ENCODE results near the gene PRKN. TPM values are rescaled to one million over a fixed set of nuclear protein-coding genes. Genes with fewer than 3 reads are reported as not detected.

PRKN gene
- total RNA-seq, 1 experiment from 2014 or later: 0.46 TPM

DNA sequence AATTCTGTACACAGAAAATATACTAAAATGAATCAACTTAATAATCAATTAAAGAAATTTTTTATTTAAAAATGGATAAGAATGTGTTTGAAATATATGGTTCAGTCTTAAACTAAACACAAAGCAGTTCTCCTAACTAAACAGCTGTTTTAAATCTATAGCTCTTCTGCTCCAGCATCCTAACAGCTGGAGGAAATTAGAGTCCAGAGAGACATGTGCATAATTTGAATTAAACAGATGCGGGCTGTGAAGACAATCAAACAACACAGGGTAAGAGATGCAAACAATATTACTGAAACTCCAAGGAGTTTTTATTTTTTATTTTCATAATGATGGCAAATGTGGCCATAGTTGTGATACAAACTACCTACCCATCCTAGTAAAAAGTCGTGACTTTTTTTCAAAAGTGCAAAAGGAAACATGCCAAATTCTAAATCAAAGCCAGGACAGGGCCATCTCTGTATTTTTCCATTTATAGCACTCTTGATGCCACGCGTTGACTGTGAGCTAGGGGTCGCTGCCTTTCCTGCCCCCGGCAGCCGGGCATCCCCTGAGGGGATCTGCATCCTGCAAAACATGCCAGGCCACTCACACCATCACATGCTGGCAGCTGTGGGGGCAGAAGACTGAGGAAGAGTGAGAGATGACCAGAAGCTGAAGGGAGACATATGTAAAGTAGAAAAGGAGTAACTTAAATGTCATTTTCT lies 310.6 kb downstream of the PRKN start:
- Histone ChIP-seq H3K27me3 (ENCODE audit: control insufficient read depth, insufficient read depth, low read length) (no peaks in the 10 kb centered on the region), H3K36me3 (ENCODE audit: control insufficient read depth, insufficient read depth, low read length) (no peaks in the 10 kb centered on the region), H3K4me1 (ENCODE audit: control insufficient read depth, insufficient read depth, low read length) (no peaks in the 10 kb centered on the region), H3K27ac (ENCODE audit: low read length) (no peak overlapping the region), H3K9me3 (ENCODE audit: control insufficient read depth, insufficient read depth, low read depth, low read length) (no peaks in the 10 kb centered on the region), H3K4me3 (ENCODE audit: low read depth in 2 of 2, low read length in 2 of 2) (no peak overlapping the region)
- ChIA-PET POLR2A (no interaction called here), CTCF (no interaction called here)
- intact Hi-C loops (cut with micrococcal nuclease; ENCODE audit: unreplicated experiment): no loop called here
- in situ Hi-C loops (cut with HindIII; ENCODE audit: low pct_unique_long_range_greater_than_20kb, low sequenced_read_pairs): no loop called here
- no TSS peak for BruUV-seq (replicated peaks)
- DNase-seq (ENCODE audit: low read depth, low spot score): no peak
- ATAC-seq: no peak
- TF ChIP-seq SIN3A (IDR thresholded peaks at IDR 0.05; ENCODE audit: borderline replicate concordance, insufficient read depth, low read depth, low read length) (no peak), TCF7L2 (IDR thresholded peaks at IDR 0.05; ENCODE audit: low read depth, low read length) (no peak), POLR2AphosphoS5 (IDR thresholded peaks at IDR 0.05; ENCODE audit: low read depth, low read length) (no peak)
- TF ChIP-seq, protein P1, sequence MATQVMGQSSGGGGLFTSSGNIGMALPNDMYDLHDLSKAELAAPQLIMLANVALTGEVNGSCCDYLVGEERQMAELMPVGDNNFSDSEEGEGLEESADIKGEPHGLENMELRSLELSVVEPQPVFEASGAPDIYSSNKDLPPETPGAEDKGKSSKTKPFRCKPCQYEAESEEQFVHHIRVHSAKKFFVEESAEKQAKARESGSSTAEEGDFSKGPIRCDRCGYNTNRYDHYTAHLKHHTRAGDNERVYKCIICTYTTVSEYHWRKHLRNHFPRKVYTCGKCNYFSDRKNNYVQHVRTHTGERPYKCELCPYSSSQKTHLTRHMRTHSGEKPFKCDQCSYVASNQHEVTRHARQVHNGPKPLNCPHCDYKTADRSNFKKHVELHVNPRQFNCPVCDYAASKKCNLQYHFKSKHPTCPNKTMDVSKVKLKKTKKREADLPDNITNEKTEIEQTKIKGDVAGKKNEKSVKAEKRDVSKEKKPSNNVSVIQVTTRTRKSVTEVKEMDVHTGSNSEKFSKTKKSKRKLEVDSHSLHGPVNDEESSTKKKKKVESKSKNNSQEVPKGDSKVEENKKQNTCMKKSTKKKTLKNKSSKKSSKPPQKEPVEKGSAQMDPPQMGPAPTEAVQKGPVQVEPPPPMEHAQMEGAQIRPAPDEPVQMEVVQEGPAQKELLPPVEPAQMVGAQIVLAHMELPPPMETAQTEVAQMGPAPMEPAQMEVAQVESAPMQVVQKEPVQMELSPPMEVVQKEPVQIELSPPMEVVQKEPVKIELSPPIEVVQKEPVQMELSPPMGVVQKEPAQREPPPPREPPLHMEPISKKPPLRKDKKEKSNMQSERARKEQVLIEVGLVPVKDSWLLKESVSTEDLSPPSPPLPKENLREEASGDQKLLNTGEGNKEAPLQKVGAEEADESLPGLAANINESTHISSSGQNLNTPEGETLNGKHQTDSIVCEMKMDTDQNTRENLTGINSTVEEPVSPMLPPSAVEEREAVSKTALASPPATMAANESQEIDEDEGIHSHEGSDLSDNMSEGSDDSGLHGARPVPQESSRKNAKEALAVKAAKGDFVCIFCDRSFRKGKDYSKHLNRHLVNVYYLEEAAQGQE (IDR thresholded peaks at IDR 0.05; ENCODE audit: insufficient read depth in 1 of 2, low read depth in 2 of 2, low read length in 1 of 2): no peak
- TF ChIP-seq, protein P2, sequence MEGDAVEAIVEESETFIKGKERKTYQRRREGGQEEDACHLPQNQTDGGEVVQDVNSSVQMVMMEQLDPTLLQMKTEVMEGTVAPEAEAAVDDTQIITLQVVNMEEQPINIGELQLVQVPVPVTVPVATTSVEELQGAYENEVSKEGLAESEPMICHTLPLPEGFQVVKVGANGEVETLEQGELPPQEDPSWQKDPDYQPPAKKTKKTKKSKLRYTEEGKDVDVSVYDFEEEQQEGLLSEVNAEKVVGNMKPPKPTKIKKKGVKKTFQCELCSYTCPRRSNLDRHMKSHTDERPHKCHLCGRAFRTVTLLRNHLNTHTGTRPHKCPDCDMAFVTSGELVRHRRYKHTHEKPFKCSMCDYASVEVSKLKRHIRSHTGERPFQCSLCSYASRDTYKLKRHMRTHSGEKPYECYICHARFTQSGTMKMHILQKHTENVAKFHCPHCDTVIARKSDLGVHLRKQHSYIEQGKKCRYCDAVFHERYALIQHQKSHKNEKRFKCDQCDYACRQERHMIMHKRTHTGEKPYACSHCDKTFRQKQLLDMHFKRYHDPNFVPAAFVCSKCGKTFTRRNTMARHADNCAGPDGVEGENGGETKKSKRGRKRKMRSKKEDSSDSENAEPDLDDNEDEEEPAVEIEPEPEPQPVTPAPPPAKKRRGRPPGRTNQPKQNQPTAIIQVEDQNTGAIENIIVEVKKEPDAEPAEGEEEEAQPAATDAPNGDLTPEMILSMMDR (IDR thresholded peaks at IDR 0.05): no peak

DNA sequence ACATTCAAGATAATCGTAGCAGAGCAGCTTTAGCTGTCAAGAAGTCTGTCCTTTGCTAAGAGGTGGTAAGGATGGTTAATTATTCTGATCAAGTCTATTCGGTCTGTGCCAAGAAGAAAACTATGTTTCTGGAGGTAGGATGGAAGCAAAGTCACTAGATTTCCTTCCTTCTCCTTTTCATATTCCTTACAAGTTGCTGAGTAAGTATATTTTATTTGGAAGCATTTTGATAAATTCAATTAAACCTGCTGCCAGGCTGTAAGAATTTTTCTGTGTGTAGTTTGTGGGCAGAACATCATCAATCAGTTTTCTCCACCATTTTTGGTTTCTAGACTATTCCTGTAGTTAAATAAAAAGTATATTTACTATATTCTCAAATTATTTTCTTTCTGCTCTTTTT lies 311.3 kb downstream of the PRKN start:
- CTCF ChIA-PET: no interaction called here
- intact Hi-C loops (cut with micrococcal nuclease; ENCODE audit: unreplicated experiment) (no loop called here), in situ Hi-C loops (cut with HindIII; ENCODE audit: low pct_unique_long_range_greater_than_20kb, low sequenced_read_pairs) (no loop called here)
- POLR2A ChIA-PET: no interaction called here
- Histone ChIP-seq H3K4me1 (ENCODE audit: control insufficient read depth, insufficient read depth, low read length) (no peaks in the 10 kb centered on the region), H3K9me3 (ENCODE audit: control insufficient read depth, insufficient read depth, low read depth, low read length) (no peaks in the 10 kb centered on the region), H3K27me3 (ENCODE audit: control insufficient read depth, insufficient read depth, low read length) (no peaks in the 10 kb centered on the region), H3K36me3 (ENCODE audit: control insufficient read depth, insufficient read depth, low read length) (no peaks in the 10 kb centered on the region), H3K27ac (ENCODE audit: low read length) (no peak overlapping the region), H3K4me3 (ENCODE audit: low read depth in 2 of 2, low read length in 2 of 2) (no peak overlapping the region)
- no peak for ATAC-seq
- no peak for DNase-seq (ENCODE audit: low read depth, low spot score)
- BruUV-seq (replicated peaks): no TSS peak
- TF ChIP-seq, protein P2 (IDR thresholded peaks at IDR 0.05): no peak
- TF ChIP-seq SIN3A (IDR thresholded peaks at IDR 0.05; ENCODE audit: borderline replicate concordance, insufficient read depth, low read depth, low read length) (no peak), TCF7L2 (IDR thresholded peaks at IDR 0.05; ENCODE audit: low read depth, low read length) (no peak), POLR2AphosphoS5 (IDR thresholded peaks at IDR 0.05; ENCODE audit: low read depth, low read length) (no peak)
- TF ChIP-seq, protein P1 (IDR thresholded peaks at IDR 0.05; ENCODE audit: insufficient read depth in 1 of 2, low read depth in 2 of 2, low read length in 1 of 2): no peak
